Kasumi-1 (cell line): ENCODE data around the gene OR6B1.
"Not testable (repeated sequence)": the region's sequence is repeated elsewhere in the genome, so short reads cannot be mapped to it uniquely, and the experiment has no call there.

Experiments used
- DNase-seq, 2 experiments: peaks; one replicate each; lab custom pipeline; 2025; lab: John Stamatoyannopoulos, UW

Gene OR6B1

DNA sequence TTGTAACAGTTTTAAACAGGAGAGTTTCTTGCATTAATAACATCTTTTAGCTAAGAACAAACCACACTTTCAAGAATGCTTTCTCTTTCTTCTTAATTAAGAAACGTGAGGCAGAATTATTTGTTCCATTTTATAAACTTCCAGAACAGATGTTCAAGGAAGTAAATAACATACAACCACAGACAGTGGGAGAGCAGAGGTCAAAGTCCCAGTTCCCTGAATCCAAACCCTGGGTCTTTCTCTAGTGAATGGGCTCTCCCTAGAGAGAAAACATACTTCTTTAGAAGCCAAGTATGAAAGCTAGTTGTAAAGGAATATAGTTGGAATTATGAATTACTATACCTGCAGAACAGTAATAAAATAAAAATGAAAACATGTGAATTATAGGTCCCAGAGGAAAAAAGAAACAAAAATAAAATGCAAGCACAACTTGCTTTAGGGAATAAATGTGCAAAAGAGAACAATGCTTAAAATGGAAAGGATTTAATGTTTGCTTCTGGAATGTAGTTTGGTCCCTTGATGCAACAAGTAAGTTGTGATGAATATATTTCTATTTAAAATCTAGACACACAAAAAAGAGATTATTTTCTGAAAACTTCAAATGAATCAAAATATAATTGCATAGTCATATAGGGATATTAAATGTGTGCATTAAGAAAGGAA is 6.0 kb downstream of the OR6B1 start:
- no peak for DNase-seq

DNA sequence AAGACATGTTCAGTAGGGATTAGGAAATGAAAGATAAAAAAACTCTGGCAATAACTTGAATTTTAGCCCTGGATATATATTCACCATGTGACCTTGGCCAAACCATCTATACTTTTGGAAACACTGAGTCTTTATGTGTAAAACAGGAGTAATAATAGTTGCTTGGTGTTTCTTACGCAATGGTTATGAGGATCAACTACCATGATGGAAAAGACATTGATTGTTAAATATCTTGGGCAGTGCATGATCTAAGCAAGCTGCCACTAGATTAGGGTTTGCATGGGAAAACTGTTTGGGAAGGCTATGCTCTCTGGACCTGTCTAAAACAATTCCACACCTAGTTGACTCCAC is 6.5 kb downstream of the OR6B1 start:
- DNase-seq = no peak

DNA sequence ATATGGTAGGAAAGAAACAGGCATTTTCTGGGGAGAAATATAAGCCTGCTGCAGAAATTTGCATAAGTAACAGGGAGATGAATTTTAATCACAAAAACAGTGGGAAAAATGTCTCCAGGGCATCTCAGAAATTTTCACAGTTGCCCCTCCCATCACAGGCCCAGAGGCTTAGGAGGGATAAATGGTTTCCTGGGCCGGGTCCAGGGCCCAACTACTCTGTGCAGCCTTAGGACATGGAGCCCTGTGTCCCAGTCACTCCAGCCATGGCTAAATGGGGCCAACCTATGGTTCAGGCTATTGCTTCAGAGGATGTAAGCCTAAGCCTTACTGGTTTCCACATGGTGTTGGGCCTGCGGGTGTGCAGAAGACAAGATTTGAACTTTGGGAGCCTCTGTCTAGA is 9.2 kb downstream of the OR6B1 start:
- DNase-seq = no peak

DNA sequence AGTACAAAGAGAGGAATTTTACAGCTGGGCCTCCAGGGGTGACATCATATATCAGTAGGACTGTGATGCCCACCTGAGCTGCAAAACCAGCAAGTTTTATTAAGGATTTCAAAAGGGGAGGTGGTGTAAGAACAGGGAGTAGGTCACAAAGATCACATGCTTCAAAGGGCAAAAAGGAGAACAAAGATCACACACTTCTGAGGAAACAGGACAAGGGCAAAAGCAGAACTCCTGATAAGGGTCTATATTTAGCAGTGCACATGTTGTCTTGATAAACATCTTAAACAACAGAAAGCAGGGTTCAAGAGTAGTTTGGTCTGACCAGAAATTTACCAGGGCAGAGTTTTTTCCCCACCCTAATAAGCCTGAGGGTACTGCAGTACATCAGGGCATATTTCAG is 9.9 kb downstream of the OR6B1 start:
- DNase-seq = not testable (repeated sequence)

DNA sequence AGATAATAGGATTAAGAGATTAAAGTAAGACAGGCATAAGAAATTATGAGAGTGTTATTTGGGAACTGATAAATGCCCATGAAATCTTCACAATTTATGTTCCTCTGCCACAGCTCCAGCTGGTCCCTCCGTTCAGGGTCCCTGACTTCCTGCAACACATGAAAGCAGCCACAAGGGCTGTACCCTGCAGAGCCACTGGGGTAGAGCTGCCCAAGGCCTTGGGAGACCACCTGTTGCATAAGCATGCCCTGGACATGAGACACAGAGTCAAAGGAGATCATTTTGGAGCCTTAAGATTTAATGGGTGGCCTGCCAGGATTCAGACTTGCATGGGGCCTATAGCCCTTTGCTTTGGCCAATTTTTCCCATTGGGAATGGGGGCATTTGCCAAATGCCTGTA is 10.7 kb downstream of the OR6B1 start:
- DNase-seq = not testable (repeated sequence)

DNA sequence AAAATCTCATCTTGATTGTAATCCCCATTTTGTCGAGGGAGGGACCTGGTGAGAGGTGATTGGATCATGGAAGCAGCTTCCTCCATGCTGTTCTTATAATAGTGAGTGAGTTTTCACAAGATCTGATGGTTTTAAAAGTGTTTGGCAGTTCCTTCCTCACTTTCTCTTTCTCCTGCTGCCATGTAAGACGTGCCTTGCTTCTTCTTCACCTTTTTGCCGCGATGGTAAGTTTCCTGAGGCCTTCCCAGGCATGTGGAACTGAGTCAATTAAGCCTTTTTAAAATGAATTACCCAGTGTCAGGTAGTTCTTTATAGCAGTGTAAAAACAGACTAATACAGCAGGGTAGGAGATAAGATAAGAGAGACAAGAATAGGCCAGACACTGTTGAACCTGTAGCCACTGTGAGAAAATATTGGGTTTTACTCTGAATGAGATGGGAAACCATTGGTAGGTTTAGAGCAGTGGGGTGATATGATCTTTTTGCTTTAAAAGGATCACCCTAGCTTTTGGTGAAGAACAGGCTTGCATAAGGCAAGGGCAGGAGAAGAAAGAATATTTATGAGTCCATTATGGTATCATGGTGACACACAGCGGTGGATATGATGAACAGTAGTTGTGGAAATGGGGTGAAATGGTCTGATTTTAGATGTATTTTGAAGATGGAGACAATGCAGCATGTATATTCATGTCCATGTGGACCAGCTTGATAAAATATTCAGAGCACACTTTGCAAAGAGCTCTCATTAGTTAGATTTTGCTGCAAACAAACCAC is 11.5 kb downstream of the OR6B1 start:
- no peak for DNase-seq

DNA sequence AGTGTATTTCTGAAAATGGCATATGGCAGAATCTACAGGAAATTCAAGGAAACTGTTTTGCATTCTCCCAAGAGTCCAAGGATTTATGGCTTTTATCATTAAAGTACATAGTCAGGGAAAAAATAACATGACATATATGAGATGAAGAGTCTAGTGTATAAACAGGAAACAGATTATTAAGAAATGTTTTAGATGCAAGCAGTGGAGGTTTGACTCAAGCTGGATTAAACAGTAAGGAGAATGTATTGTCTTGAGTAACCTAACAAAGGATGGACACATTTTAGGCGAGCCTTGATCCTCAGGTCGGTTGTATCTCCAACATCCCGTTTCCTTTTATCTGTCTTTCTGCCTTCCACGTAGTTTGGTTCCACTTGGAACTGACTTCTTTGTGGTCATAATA is 17.9 kb downstream of the OR6B1 start:
- no peak for DNase-seq

DNA sequence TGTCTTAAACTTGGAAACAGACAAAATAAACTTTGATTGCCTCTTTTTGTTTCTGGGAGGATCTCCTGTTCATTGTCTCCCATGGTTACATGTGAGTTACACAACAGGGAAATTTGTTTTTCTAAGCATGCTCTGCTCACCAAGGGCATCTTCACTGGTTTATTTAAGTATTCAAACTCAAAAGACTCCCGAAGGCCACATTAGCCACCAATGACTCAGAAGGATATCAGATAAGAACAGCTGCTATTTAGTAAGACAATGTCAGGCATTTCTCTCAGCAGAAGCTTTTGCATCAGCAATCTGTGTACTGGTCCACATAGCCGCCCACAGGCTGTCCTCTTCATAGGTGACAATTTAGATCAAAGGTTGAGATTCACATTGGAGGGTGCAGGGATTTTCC is 19.3 kb downstream of the OR6B1 start:
- no peak for DNase-seq

DNA sequence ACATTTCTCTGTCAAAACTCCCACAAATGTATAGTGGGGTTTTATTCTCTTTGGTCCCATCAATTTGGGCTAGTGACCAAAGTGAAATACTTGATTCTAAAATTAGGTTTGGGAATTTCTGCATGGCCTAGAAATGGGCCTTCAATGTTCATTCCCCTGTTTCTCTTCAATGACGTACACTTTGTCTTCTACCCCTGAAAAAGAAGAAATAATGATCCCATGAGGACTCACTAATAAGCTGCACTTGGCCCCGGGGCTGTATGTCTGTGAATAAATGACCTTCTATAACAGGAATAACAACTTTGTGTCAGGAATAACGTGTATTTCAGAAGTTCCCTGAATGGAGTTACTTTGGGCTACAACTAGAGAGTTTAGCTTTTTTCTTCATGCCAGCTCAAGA is 20.2 kb downstream of the OR6B1 start:
- no peak for DNase-seq

DNA sequence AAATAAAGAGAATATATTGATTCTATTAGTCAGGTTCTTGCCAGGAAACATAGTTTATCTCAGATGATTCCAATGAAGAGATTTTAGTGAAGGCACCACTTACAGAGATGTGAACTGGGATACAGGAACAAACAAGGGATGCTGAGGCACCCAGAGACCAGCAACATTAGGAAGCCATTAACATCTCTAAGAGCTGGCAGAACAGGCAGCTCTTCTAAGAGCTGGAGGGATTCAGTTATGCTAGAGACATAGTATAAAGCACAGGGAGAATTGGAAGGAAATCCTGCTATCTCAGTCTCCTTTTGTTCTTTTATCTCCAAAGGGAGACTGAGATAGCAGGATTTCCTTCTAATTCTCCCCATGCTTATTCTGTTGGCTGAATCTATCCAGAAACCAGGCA is 22.0 kb downstream of the OR6B1 start:
- no peak for DNase-seq

DNA sequence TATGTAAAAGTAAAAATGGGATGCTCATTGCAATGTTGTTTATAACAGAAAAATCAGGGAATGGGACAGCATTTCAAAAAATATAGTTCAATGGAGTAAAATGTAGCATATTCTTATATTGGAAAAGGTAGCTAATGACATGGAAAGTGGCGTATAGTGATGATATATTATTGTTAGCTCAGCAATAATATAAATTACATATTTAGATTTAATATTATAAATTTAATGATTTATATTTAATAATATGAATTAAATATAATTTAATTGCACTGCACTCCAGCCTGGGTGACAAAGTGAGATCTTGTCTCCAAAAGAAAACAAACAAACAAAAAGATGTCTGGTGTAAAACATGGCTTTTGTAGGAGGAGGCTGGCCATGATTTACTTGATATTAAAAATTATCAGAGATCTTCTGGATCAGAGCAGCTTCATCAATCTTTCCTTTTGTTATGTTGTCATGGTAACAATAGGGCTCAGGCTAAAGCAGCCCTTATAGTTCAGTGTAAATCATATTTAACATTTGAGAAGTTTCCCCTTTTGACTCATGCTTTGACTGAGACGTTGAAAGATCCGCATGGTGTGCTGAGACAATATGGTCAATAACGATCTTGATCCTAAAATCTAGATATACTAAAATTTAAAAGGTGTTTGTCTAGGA is 23.2 kb downstream of the OR6B1 start:
- no peak for DNase-seq

DNA sequence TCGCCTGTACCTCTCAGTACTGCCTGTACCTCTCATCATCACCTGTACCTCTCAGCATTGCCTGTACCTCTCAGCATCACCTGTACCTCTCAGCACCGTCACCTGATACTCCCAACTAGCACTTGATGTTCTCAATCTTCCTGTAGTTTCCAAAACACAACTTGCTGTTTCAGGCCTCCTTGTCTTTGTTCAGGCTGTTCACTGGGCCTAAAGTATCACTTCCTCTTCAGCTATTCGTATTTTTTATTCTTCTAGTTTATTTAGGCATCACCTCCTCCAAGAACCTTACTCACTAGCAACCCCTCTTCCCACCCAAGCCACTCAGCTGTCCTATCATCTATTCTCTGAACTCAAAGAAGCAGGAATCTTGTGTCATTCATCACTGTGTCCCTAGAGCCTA is 24.1 kb downstream of the OR6B1 start:
- no peak for DNase-seq

DNA sequence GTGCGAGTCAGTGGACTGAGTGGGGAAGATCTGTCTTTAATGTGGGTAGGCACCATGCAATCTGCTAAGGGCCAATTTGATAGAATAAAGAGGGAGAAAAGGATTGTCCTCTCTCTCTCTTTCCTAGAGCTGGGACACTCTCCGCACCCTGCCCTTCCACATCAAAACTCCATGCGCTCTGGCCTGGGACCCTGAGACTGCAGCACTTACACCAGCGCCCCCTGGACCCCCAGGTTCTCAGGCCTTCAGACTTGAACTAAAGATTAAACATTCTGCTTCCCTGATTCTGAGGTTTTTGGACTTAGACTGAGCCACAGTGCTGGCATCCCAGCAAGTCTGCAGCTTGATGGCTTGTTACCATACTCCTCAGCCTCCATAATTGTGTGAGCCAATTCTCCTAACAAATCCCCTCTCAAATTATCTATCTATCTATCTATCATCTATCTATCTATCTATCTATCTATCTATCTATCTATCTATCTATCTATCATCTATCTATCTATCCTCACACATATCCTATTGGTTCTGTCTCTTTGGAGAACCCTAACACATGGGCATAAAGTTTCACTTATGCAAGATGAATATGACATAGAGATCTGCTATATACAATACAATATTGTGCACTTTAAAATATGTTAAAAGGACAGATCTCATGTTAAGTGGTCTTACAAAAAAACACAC is 26.2 kb downstream of the OR6B1 start:
- DNase-seq = no peak

DNA sequence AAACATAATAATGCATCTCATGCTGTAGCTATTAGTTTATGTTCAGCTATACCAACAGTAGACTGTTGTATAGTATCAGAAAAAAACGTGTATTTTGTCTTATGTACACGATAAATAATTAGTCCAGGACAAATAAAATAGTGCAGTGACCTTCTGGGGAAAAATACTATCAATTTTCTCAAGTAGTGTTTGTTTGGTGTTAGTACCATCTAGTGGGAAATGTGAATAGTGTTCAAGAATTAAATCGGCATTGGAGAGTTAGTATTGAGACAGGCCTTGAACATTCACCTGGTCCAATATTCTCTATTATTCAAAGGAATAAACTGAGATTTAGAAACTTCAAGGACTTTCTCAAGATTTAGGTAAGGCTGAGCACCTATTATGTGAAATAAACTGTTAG is 26.9 kb downstream of the OR6B1 start:
- DNase-seq = peak; percentile 33 to 44

DNA sequence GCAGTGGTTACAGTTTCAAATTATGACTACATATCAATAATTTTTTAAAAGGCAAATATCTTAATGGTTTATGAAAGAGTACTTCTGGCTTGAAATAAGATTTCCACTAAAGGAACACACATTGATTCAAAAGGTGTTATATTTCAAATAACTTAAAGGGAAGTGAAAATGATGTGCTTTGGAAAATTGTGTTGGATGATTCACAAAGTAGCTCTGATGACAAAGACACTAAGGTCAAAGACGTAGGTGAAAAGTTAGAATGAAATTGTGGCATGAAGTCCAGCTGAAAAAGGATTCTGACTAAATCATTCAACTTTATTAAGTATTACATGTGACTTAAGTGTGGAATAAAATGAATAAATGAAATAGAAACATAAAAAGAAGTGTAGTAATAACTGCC is 27.9 kb downstream of the OR6B1 start:
- no peak for DNase-seq

DNA sequence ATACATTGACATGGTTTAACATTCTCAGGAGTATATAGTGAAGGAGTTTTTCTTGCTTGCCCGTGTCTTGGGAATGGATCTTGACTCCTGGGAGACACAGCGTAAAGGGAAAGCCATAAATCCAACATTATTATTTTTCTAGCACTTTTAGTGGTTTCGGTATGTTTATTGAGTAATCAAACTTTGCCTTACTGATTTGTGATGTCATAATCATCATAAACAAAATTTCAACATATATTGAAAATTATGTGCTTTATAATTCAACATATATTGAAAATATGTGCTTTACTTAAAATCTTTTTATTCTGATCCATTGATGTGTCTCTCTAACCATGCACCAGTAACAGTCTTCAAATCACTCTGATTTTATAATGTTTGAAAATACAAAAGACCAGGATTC is 28.4 kb downstream of the OR6B1 start:
- no peak for DNase-seq

DNA sequence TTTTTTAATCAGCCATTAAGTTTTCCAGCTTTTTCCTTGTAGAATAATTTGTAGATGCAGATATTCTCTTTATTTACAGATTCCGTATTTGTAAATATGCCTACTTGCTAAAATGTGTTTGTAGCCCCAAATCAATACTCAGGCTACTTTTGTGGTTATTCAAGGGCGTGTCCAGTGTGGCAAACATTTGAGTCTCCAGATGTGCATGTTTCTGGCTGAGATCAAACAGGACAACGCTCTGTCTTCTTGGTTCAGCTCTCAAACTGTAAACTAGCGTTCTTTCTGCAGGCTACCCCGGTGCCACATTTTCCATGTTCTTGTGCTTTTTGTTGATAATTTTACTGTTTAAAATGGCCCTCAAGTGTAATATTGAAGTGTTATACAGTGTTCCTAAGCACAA is 32.4 kb downstream of the OR6B1 start:
- no peak for DNase-seq

DNA sequence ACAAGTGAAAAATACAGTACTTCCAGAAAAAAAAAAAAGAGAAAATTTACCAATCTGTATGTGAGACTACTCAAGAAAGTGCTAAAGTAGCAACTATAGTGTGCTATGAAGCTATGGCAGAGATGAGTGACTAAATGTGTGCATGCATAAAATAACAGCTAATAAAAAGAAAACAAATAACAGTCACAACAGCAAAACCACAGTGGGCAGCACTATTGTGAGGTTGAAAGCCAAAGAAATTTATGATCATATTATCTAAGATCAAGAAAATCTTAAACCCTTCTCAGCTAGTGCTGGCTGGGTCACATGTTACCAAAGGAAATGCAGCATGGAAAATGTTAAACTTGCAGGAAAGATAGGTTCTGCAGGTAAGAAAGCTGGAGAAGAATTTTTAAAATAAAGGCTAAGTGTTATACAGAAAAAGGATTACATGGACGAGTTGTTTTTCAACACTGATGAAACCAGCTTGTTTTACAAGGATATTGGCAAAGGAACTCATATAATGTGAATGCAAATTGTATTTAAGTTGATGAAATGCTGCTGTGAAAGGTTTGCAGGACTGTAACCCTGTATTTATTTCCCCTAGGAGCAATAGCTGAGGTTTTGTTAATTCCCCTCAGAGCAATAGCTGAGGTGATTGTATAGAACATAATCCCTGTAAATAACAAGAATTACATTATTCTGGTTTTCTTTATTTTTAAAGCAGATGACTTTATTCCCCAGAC is 33.0 kb downstream of the OR6B1 start:
- DNase-seq = no peak

DNA sequence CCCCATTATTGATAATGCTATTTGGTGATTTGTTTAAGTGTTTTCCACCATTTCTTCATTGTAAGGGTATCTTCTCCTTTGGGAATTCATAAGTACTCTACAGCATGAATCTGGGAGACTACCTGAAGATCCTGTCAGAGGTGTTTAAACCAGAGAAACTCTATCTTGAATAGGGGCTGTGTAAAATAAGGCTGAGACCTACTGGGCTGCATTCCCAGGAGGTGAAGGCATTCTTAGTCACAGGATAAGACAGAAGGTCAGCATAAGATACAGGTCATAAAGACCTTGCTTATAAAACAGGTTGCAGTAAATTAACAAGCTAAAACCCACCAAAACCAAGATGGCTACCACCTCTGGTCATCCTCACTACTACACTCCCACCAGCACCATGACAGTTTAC is 35.3 kb downstream of the OR6B1 start:
- no peak for DNase-seq

DNA sequence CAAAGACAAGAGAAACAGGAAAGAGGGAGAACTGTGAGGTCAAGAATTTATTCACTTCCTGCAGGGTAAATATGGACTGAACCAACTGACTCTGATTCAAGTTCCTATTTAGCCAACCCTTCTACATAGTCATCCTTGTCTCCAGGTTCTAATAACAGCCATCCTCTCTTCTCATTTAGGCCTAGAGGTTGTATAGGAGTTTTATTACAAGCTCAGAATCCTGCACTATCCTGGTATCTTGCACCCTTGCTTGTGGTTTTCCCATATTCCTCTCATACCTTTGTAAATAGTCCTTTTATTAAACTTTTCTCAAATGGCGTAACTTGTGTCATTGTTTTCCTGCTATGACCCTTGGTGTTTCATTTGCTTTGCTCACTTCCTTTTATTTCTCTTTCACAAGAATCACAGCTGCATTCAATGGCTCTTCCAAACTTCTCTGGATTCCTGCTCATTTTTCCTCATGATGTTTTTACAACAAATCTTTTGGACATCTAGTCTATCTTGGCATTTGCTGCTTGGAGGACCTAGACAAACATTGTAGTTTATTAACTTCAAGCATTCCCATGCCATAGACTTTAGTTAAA is 36.3 kb downstream of the OR6B1 start:
- DNase-seq = no peak

DNA sequence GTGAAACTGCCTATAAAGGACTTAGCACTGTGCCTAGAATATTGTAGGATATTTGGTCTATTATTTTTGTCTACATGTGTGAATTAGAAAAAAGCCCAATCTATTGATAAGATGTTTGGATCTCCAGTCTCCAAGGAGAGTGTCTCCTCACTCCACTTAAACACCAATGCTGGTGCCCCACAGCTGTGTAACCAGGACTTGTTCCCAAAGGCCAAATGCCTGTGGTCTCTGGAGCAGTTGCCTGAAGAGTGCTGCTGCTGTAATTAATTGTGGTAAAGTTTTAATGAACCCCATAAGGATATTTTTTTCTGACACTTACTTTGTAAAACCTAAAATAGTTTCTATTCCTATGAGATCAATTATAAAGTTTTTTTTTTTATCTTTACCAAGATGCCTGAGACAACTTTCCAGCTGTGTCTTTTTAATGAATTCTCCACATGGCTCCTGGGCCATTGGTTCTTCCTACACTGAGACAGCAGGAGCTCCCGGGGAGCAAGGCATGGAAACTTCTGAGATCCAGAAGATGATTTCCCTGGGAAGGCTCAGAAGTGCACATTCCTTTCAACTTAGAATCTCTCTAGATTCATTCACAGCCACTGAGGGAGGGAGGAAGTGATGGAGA is 37.4 kb downstream of the OR6B1 start:
- DNase-seq = no peak
